ENCODE data around the gene SCGB2A2.
A peak's percentile ranks its signal among the peaks of the same experiment; 100 is the strongest.

Gene SCGB2A2

GRCh38 chr11:62269654-62270278 is at the start of gene SCGB2A2:
Gene SCGB2A2, plus strand, starts transcription at chr11:62270158. Its CDS starts 59 bp downstream, at chr11:62270217.
- DNase-seq (ENCODE audit: low read depth) = no peak

- DNase-seq (ENCODE audit: low read depth) = no peak
These were observed 48.5 kb upstream of the SCGB2A2 start for GRCh38 chr11:62221498-62221897.

- DNase-seq (ENCODE audit: low read depth) = no peak
These were observed 46.9 kb upstream of the SCGB2A2 start for GRCh38 chr11:62223095-62223494.

- no peak for DNase-seq (ENCODE audit: low read depth)
These were observed 36.2 kb upstream of the SCGB2A2 start for GRCh38 chr11:62233730-62234129.

GRCh38 chr11:62236187-62236586 is 33.8 kb upstream of the SCGB2A2 start:
- no peak for DNase-seq (ENCODE audit: low read depth)

- no peak for DNase-seq (ENCODE audit: low read depth)
These were observed 32.5 kb upstream of the SCGB2A2 start for GRCh38 chr11:62237499-62237898.

GRCh38 chr11:62238151-62238550 is 31.8 kb upstream of the SCGB2A2 start:
- no peak for DNase-seq (ENCODE audit: low read depth)

- no peak for DNase-seq (ENCODE audit: low read depth)
These were observed 28.9 kb upstream of the SCGB2A2 start for GRCh38 chr11:62241095-62241494.

- DNase-seq (ENCODE audit: low read depth) = no peak
These were observed 27.9 kb upstream of the SCGB2A2 start, which contains the start of gene SCGB1D2 for GRCh38 chr11:62242021-62242420. Gene SCGB1D2, plus strand, starts transcription at chr11:62242239. Its CDS starts 69 bp downstream, at chr11:62242308.

GRCh38 chr11:62245271-62245753 is 24.6 kb upstream of the SCGB2A2 start:
- DNase-seq (ENCODE audit: low read depth) = peak; percentile 7

- no peak for DNase-seq (ENCODE audit: low read depth)
These were observed 18.3 kb upstream of the SCGB2A2 start for GRCh38 chr11:62251698-62252097.

- DNase-seq (ENCODE audit: low read depth) = no peak
These were observed 15.9 kb upstream of the SCGB2A2 start for GRCh38 chr11:62253999-62254542.

GRCh38 chr11:62256281-62256680 is 13.7 kb upstream of the SCGB2A2 start:
- no peak for DNase-seq (ENCODE audit: low read depth)

- no peak for DNase-seq (ENCODE audit: low read depth)
These were observed 9.6 kb upstream of the SCGB2A2 start for GRCh38 chr11:62260261-62260953.

- no peak for DNase-seq (ENCODE audit: low read depth)
These were observed 6.0 kb upstream of the SCGB2A2 start for GRCh38 chr11:62264004-62264403.

GRCh38 chr11:62266558-62266957 is 3.4 kb upstream of the SCGB2A2 start:
- DNase-seq (ENCODE audit: low read depth) = no peak

GRCh38 chr11:62267050-62267449 is 2.9 kb upstream of the SCGB2A2 start:
- DNase-seq (ENCODE audit: low read depth) = no peak

- no peak for DNase-seq (ENCODE audit: low read depth)
These were observed 2.4 kb upstream of the SCGB2A2 start for GRCh38 chr11:62267576-62267975.

GRCh38 chr11:62273284-62273683 is 3.3 kb downstream of the SCGB2A2 start:
- no peak for DNase-seq (ENCODE audit: low read depth)

GRCh38 chr11:62273789-62274275 is 3.9 kb downstream of the SCGB2A2 start:
- no peak for DNase-seq (ENCODE audit: low read depth)

- no peak for DNase-seq (ENCODE audit: low read depth)
These were observed 10.5 kb downstream of the SCGB2A2 start for GRCh38 chr11:62280452-62280851.

- peak; percentile 11 for DNase-seq (ENCODE audit: low read depth)
These were observed 25.5 kb downstream of the SCGB2A2 start for GRCh38 chr11:62295504-62295903.

- DNase-seq (ENCODE audit: low read depth) = no peak
These were observed 29.0 kb downstream of the SCGB2A2 start, which contains the start of gene SCGB1D4 for GRCh38 chr11:62298975-62299374. Gene SCGB1D4, minus strand, starts transcription at chr11:62299075. Its CDS starts 65 bp downstream, at chr11:62299010.

All from fibroblast of gingiva (primary cell).